K562 (cell line): ENCODE results near the gene FAM120B. TPM values are rescaled to one million over a fixed set of nuclear protein-coding genes. Genes with fewer than 3 reads are reported as not detected.

Experiments
- ATAC-seq: fragments of 200-7000 bp; cut with Tn5 transposase; 3 replicates; pipeline ENCODE4 v1.9.1; 2020; ENCODE audit warnings: moderate library complexity
- BruUV-seq: library from RNA; stranded (reverse); fragments of 400-500 nt; replicated peaks from 2 replicates; lab custom pipeline; 2021; lab: Mats Ljungman, UMichigan
- CTCF ChIA-PET: fragments of 300-600 bp; formaldehyde crosslinking; extraction: SDS; loops from one replicate; lab custom pipeline; 2021; ENCODE audit warnings: low intra/inter-chr PET ratio; lab: Yijun Ruan, JAX
- POLR2A ChIA-PET: fragments of 300-600, 350-650 bp; sonication (Branson Sonifier 250); formaldehyde crosslinking; extraction: SDS; loops from one replicate; lab custom pipeline; 2021; ENCODE audit warnings: antibody characterized with exemption, inconsistent platforms; lab: Yijun Ruan, JAX
- DNase-seq, 4 experiments: peaks; one replicate each; pipeline versions ENCODE4 v3.0.0 to v3.0.0-alpha.2; 2011 to 2018; ENCODE audit warnings: low spot score in 3 of 4, mixed read lengths in 3 of 4; ENCODE audit errors: extremely low read depth in 1 of 4
- FAIRE-seq: peaks from 2 replicates; lab custom pipeline; 2011; peaks lifted over from hg19 to GRCh38; lab: Jason Lieb, UNC
- H2AFZ ChIP-seq: 2 replicates; pipeline ENCODE4 v1.6.0; 2011; ENCODE audit warnings: low read depth, low read length, control low read depth, inconsistent platforms
- H3K27ac ChIP-seq: fragments of 200-600 bp; 3 replicates; pipeline ENCODE4 v1.8.0; 2011; ENCODE audit warnings: low read depth, mild to moderate bottlenecking, control low read depth, inconsistent platforms, low read length, moderate library complexity, mixed read lengths; ENCODE audit errors: extremely low read depth
- H3K27me3 ChIP-seq, 2 experiments: fragments of 300-600 bp in 1 of 2; 2 replicates in 1 of 2; 3 replicates in 1 of 2; pipeline versions ENCODE4 v1.6.0 to v1.8.0; 2011; ENCODE audit warnings: inconsistent platforms in 2 of 2, low read length in 2 of 2, mild to moderate bottlenecking in 1 of 2, mixed read lengths in 1 of 2, moderate library complexity in 1 of 2; ENCODE audit not compliant: control insufficient read depth in 2 of 2, insufficient read depth in 2 of 2
- H3K36me3 ChIP-seq: fragments of 300-600 bp; 3 replicates; pipeline ENCODE4 v1.8.0; 2011; ENCODE audit warnings: mild to moderate bottlenecking, low read length, inconsistent platforms; ENCODE audit not compliant: control insufficient read depth, insufficient read depth
- H3K4me1 ChIP-seq, 2 experiments: fragments of 200-600 bp in 1 of 2; replicated peaks in 1 of 2; 2 replicates in 1 of 2; 3 replicates in 1 of 2; pipeline versions ENCODE4 v1.5.1 to v1.8.0; 2011; ENCODE audit warnings: inconsistent platforms in 2 of 2, low read length in 2 of 2, mild to moderate bottlenecking in 1 of 2, mixed read lengths in 1 of 2, moderate library complexity in 1 of 2; ENCODE audit not compliant: control insufficient read depth in 2 of 2, insufficient read depth in 2 of 2
- H3K4me2 ChIP-seq: 2 replicates; pipeline ENCODE4 v1.6.1; 2011; ENCODE audit warnings: low read length, control low read depth, inconsistent platforms, mixed read lengths; ENCODE audit not compliant: insufficient read depth
- H3K4me3 ChIP-seq: fragments of 200-600 bp; sonication (generic), shearing (Covaris generic); 2 replicates; pipeline ENCODE4 v1.5.1; 2016; ENCODE audit warnings: control low read depth, inconsistent platforms
- H3K79me2 ChIP-seq: fragments of 200-600 bp; 3 replicates; pipeline ENCODE4 v1.8.0; 2011; ENCODE audit warnings: low read length, inconsistent platforms; ENCODE audit not compliant: control insufficient read depth, insufficient read depth
- H3K9ac ChIP-seq, 2 experiments: 2 replicates each; pipeline versions ENCODE4 v1.6.0 to v1.6.1; 2011; ENCODE audit warnings: low read depth in 2 of 2, low read length in 2 of 2, control low read depth in 1 of 2, inconsistent platforms in 1 of 2, mild to moderate bottlenecking in 1 of 2, mixed read lengths in 1 of 2; ENCODE audit not compliant: insufficient read depth in 1 of 2
- H3K9me1 ChIP-seq: one replicate; pipeline ENCODE4 v1.6.0; 2011; ENCODE audit warnings: inconsistent platforms, mild to moderate bottlenecking, low read length, moderate library complexity; ENCODE audit not compliant: control insufficient read depth, insufficient read depth
- H3K9me3 ChIP-seq: replicated peaks from 2 replicates; pipeline ENCODE4 v1.5.1; 2011; ENCODE audit warnings: low read depth, low read length, inconsistent platforms; ENCODE audit not compliant: control insufficient read depth, insufficient read depth
- H4K20me1 ChIP-seq: replicated peaks from 2 replicates; pipeline ENCODE4 v1.6.1; 2011; ENCODE audit warnings: low read length, inconsistent platforms, mixed read lengths; ENCODE audit not compliant: control insufficient read depth, insufficient read depth
- ARID4B ChIP-seq: sonication (generic); formaldehyde crosslinking; IDR thresholded peaks from 2 replicates; pipeline ENCODE4 v1.8.0; 2022; ENCODE audit warnings: mild to moderate bottlenecking, missing genetic modification reagents
- CC2D1A ChIP-seq: fragments of 450-650 bp; IDR thresholded peaks from 2 replicates; pipeline ENCODE4 v1.6.1; 2017; ENCODE audit warnings: mild to moderate bottlenecking
- COPS2 ChIP-seq: fragments of 450-650 bp; conservative IDR thresholded peaks from 2 replicates; pipeline ENCODE4 v1.6.1; 2016; ENCODE audit warnings: mild to moderate bottlenecking, moderate library complexity
- KDM2B ChIP-seq: fragments of 250-450 bp; sonication (Bioruptor Pico); IDR thresholded peaks from 2 replicates; pipeline ENCODE4 v1.8.0; 2021; ENCODE audit warnings: mild to moderate bottlenecking, moderate library complexity
- NRF1 ChIP-seq, 2 experiments: fragments of 450-650 bp; IDR thresholded peaks in 1 of 2; conservative IDR thresholded peaks in 1 of 2; 2 replicates each; pipeline ENCODE4 v1.6.1; 2014; ENCODE audit warnings: mild to moderate bottlenecking in 2 of 2
- PYGO2 ChIP-seq: fragments of 450-650 bp; IDR thresholded peaks from 2 replicates; pipeline ENCODE4 v1.6.1; 2016; ENCODE audit warnings: mild to moderate bottlenecking, missing genetic modification characterization, moderate library complexity, missing compliant biosample characterization
- SREBF1 ChIP-seq: fragments of 150-350 bp; IDR thresholded peaks from 2 replicates; pipeline ENCODE4 v1.6.1; 2014; ENCODE audit warnings: antibody characterized with exemption, low read depth, low read length, borderline replicate concordance
- WGBS: fragments of 100-300 bp; shearing (Covaris generic); methylation state at CpG from one replicate; pipeline ENCODE4 v1.1.6; 2016; ENCODE audit warnings: low coverage, mixed read lengths; ENCODE audit not compliant: insufficient coverage; ENCODE audit errors: missing lambda C conversion rate; 5-methylcytosine and 5-hydroxymethylcytosine counted together
- in situ Hi-C: fragments of 300-500 bp; cut with MboI; formaldehyde crosslinking; loops from 4 replicates; pipeline ENCODE4 v1.15.0; 2018; ENCODE audit warnings: inconsistent platforms, mixed read lengths
- intact Hi-C: fragments of 100-400 bp; cut with micrococcal nuclease; formaldehyde crosslinking; loops from 2 replicates; pipeline ENCODE4 v1.14.2; 2022
- polyA plus RNA-seq, 8 experiments: library from polyadenylated mRNA; depleted of rRNA in 4 of 8; stranded (reverse) in 5 of 8; unstranded in 3 of 8; fragments of >200 nt; fragmentation: Nextera tagmentation in 2 of 8; fragmentation: Illumina TruSeq in 1 of 8; extraction: Ambion mirVana in 2 of 8; extraction: Trizol in 1 of 8; gene quantifications; 2 replicates each; pipeline versions ENCODE4 v1.2.1 to v1.2.3, GENCODE V29; 2011 to 2014; ENCODE audit warnings: inconsistent platforms in 1 of 8, missing spikeins in 1 of 8
- total RNA-seq, 7 experiments: library from RNA; depleted of rRNA in 6 of 7; stranded (reverse); fragments of >200 nt in 6 of 7; fragmentation: Illumina TruSeq in 2 of 7; extraction: Trizol in 2 of 7; gene quantifications; 2 replicates each; pipeline versions ENCODE4 v1.2.1 to v1.2.3, GENCODE V29; 2011 to 2021; ENCODE audit warnings: low replicate concordance in 1 of 7
- TF ChIP-seq, protein P1 (sequence below): fragments of 450-650 bp; IDR thresholded peaks from 2 replicates; pipeline ENCODE4 v1.6.1; 2016; ENCODE audit warnings: low read depth

FAM120B gene
- total and polyA plus RNA-seq, 9 of the 15 experiments (the other 6 are each of a cell fraction or from before 2014, with no cell fraction given), result 3.5 to 22.6 (median 14.7) TPM

DNA sequence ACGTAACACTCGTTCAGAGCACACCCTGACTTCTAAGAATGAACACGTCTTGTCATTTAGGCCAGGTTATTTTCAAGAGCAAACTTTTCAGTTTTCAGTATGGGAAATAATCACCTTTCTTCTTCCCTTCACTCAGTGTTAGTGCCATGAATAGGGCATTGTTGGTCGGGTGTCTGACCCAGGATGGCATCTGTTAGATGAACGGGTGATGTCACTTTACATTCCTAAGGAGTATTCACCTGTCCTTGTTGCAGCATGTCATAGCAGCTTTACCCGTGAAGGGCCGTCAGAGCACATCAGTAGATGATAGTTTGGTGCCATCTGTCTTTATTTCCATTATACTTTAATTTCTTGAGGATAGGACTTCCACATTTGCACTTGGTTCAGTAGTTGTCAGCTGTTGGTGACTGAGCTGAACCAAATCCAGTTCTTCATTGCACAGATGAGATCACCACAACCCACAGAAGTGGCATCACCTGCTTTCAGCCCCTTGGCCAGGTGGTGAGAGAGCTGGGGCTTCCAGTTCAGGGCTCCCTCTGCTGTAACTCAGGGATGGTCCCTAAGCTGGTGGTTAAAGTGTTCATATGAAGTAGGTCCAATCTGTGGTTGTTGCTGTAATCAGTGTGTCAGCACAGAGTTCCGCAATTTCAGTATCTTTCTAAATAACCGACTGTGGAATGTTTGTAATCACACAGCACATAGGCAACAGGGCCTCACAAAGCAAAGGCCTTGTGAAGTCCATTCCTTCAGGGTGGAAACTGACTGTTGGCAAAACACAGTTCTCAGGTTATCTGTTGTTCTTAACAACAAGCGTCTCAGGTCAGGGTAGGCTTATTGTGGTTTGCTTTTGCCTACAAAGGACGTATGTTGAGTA is 68.2 kb downstream of the FAM120B start:
- H4K20me1 ChIP-seq, result peaks cover 3% of the 10 kb centered on the region; the same call in 1 of the 2 replicates
- no peaks in the 10 kb centered on the region for H3K27me3 ChIP-seq
- no peaks in the 10 kb centered on the region for H3K79me2 ChIP-seq
- no peak overlapping the region for H2AFZ ChIP-seq
- no peaks in the 10 kb centered on the region for H3K9me3 ChIP-seq
- ChIA-PET CTCF (no interaction called here), POLR2A (interaction anchor here (0.9 to 1.0 kb wide), 2 partner anchors 12 to 22 kb away, joined by 3 read pairs; no protein-coding TSS in a partner anchor)
- DNase-seq, result no peak
- H3K36me3 ChIP-seq, result no peaks in the 10 kb centered on the region; the same call in 2 of the 3 replicates
- WGBS, result 78% methylated on average over 11 of the region's 11 CpGs
- ATAC-seq, result no peak
- no peak overlapping the region for H3K4me3 ChIP-seq
- H3K9ac ChIP-seq, result no peak overlapping the region
- no peak overlapping the region for H3K27ac ChIP-seq
- H3K4me2 ChIP-seq, result no peak overlapping the region
- intact Hi-C loops (no loop called here), in situ Hi-C loops (no loop called here)
- no peaks in the 10 kb centered on the region for H3K9me1 ChIP-seq
- FAIRE-seq, result no peak
- H3K4me1 ChIP-seq, result no peaks in the 10 kb centered on the region; a peak in 1 of 5 replicates
- no TSS peak for BruUV-seq
- TF ChIP-seq CC2D1A (no peak), COPS2 (no peak), ARID4B (CRISPR knock-in tag) (no peak), PYGO2 (tag) (no peak), SREBF1 (no peak), NRF1 (conservative IDR thresholded peaks at IDR 0.05 in 1 of 2, IDR thresholded peaks at IDR 0.05 in 1 of 2) (no peak), KDM2B (no peak)
- TF ChIP-seq, protein P1, sequence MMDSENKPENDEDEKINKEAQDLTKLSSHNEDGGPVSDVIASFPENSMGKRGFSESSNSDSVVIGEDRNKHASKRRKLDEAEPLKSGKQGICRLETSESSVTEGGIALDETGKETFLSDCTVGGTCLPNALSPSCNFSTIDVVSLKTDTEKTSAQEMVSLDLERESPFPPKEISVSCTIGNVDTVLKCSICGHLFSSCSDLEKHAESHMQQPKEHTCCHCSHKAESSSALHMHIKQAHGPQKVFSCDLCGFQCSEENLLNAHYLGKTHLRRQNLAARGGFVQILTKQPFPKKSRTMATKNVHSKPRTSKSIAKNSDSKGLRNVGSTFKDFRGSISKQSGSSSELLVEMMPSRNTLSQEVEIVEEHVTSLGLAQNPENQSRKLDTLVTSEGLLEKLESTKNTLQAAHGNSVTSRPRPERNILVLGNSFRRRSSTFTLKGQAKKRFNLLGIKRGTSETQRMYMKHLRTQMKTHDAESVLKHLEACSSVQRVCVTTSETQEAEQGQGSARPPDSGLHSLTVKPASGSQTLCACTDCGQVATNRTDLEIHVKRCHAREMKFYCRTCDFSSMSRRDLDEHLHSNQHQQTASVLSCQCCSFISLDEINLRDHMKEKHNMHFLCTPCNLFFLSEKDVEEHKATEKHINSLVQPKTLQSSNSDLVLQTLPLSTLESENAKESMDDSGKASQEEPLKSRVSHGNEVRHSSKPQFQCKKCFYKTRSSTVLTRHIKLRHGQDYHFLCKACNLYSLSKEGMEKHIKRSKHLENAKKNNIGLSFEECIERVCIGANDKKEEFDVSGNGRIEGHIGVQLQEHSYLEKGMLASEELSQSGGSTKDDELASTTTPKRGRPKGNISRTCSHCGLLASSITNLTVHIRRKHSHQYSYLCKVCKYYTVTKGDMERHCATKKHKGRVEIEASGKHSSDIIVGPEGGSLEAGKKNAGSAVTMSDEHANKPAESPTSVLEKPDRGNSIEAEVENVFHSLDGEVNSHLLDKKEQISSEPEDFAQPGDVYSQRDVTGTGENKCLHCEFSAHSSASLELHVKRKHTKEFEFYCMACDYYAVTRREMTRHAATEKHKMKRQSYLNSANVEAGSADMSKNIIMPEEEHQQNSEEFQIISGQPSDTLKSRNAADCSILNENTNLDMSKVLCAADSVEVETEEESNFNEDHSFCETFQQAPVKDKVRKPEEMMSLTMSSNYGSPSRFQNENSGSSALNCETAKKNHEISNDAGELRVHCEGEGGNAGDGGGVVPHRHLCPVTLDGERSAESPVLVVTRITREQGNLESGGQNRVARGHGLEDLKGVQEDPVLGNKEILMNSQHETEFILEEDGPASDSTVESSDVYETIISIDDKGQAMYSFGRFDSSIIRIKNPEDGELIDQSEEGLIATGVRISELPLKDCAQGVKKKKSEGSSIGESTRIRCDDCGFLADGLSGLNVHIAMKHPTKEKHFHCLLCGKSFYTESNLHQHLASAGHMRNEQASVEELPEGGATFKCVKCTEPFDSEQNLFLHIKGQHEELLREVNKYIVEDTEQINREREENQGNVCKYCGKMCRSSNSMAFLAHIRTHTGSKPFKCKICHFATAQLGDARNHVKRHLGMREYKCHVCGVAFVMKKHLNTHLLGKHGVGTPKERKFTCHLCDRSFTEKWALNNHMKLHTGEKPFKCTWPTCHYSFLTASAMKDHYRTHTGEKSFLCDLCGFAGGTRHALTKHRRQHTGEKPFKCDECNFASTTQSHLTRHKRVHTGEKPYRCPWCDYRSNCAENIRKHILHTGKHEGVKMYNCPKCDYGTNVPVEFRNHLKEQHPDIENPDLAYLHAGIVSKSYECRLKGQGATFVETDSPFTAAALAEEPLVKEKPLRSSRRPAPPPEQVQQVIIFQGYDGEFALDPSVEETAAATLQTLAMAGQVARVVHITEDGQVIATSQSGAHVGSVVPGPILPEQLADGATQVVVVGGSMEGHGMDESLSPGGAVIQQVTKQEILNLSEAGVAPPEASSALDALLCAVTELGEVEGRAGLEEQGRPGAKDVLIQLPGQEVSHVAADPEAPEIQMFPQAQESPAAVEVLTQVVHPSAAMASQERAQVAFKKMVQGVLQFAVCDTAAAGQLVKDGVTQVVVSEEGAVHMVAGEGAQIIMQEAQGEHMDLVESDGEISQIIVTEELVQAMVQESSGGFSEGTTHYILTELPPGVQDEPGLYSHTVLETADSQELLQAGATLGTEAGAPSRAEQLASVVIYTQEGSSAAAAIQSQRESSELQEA, result no peak
